Endothelial cell of coronary artery (primary cell): ENCODE data around the gene SLC36A1. TPM values are rescaled to one million over a fixed set of nuclear protein-coding genes. Genes with fewer than 3 reads are reported as not detected.

ENCODE experiments used
- total RNA-seq: library from RNA; depleted of rRNA; stranded (reverse); fragments of >200 nt; gene quantifications from 2 replicates; pipeline ENCODE4 v1.2.3, GENCODE V29; 2014

SLC36A1 gene
- 2.6 and 2.8 TPM in 2 replicates for total RNA-seq

GRCh38 chr5:151447174-151448037, at the start of gene SLC36A1:
SLC36A1 (plus strand) TSS chr5:151447603; CDS start chr5:151458793, 11,190 bp downstream.

Other genes with a start within 250 kb of the SLC36A1 start
- 4.3 and 7.0 TPM in 2 replicates for gene CCDC69, start 223.5 kb upstream of the SLC36A1 start, total RNA-seq
- 11.9 and 12.4 TPM in 2 replicates for gene GM2A, start 194.4 kb upstream of the SLC36A1 start, total RNA-seq
- not detected in 2 replicates for gene SLC36A3, start 143.8 kb upstream of the SLC36A1 start, total RNA-seq
- gene SLC36A2, start 100.0 kb upstream of the SLC36A1 start, total RNA-seq, result not detected in 2 replicates
- gene FAT2, start 143.7 kb downstream of the SLC36A1 start, total RNA-seq, result under 0.01 TPM in 1 of 2 replicates, not detected in the other
- 628 and 1,632 TPM in 2 replicates for gene SPARC, start 239.3 kb downstream of the SLC36A1 start, total RNA-seq